K562 (cell line): ENCODE measurements around the gene LRRC8E. TPM values are rescaled to one million over a fixed set of nuclear protein-coding genes. Genes with fewer than 3 reads are reported as not detected.

Experiments used
- FOSL1 ChIP-seq: fragments of 200-800 bp; sonication (Bioruptor generic); conservative IDR thresholded peaks from 2 replicates; pipeline ENCODE4 v1.6.1; 2016; ENCODE audit warnings: missing genetic modification characterization, missing compliant biosample characterization
- HES1 ChIP-seq: fragments of 450-650 bp; IDR thresholded peaks from 2 replicates; pipeline ENCODE4 v1.6.1; 2016; ENCODE audit warnings: low read depth, mild to moderate bottlenecking, moderate library complexity
- KLF10 ChIP-seq: fragments of 250-450 bp; sonication (Bioruptor Pico); IDR thresholded peaks from 2 replicates; pipeline ENCODE4 v1.6.1; 2021; ENCODE audit warnings: matching md5 sums
- MYC ChIP-seq, 2 experiments: fragments of 250-450 bp in 1 of 2; sonication (Bioruptor Pico) in 1 of 2; IDR thresholded peaks; 2 replicates each; pipeline versions ENCODE4 v1.5.1 to v1.6.1; 2012 to 2021; ENCODE audit warnings: low read depth in 2 of 2, borderline replicate concordance in 1 of 2, improper control_type of control experiment in 1 of 2, low read length in 1 of 2, mild to moderate bottlenecking in 1 of 2, moderate library complexity in 1 of 2
- OTX1 ChIP-seq: fragments of 450-650 bp; formaldehyde crosslinking; IDR thresholded peaks from 2 replicates; pipeline ENCODE4 v1.4.0; 2022; ENCODE audit warnings: mild to moderate bottlenecking
- POLR2AphosphoS2 ChIP-seq: IDR thresholded peaks from 2 replicates; pipeline ENCODE4 v1.6.1; 2012; ENCODE audit warnings: low read length, improper control_type of control experiment
- RREB1 ChIP-seq: fragments of 250-450 bp; sonication (Bioruptor Pico); IDR thresholded peaks from 2 replicates; pipeline ENCODE4 v1.4.0; 2020
- STAG1 ChIP-seq: sonication (generic); formaldehyde crosslinking; IDR thresholded peaks from 2 replicates; pipeline ENCODE4 v1.5.0; 2020; ENCODE audit warnings: missing genetic modification reagents, borderline replicate concordance
- U2AF2 ChIP-seq: fragments of 200-400 bp; formaldehyde crosslinking; optimal IDR thresholded peaks from 2 replicates; pipeline ENCODE3; 2017; ENCODE audit warnings: low read depth, mild to moderate bottlenecking, low read length
- ZC3H4 ChIP-seq: sonication (generic); formaldehyde crosslinking; IDR thresholded peaks from 2 replicates; pipeline ENCODE4 v1.9.0; 2021; ENCODE audit warnings: missing genetic modification reagents, borderline replicate concordance
- ZNF239 ChIP-seq: fragments of 250-450 bp; sonication (Bioruptor Pico); IDR thresholded peaks from 2 replicates; pipeline ENCODE4 v1.4.0; 2020; ENCODE audit warnings: mild to moderate bottlenecking
- ZNF263 ChIP-seq: sonication (generic); formaldehyde crosslinking; IDR thresholded peaks from 2 replicates; pipeline ENCODE4 v1.8.0; 2022; ENCODE audit warnings: mild to moderate bottlenecking, missing genetic modification reagents, borderline replicate concordance
- polyA plus RNA-seq, 8 experiments: library from polyadenylated mRNA; depleted of rRNA in 4 of 8; stranded (reverse) in 5 of 8; unstranded in 3 of 8; fragments of >200 nt; fragmentation: Nextera tagmentation in 2 of 8; fragmentation: Illumina TruSeq in 1 of 8; extraction: Ambion mirVana in 2 of 8; extraction: Trizol in 1 of 8; gene quantifications; 2 replicates each; pipeline versions ENCODE4 v1.2.1 to v1.2.3, GENCODE V29; 2011 to 2014; ENCODE audit warnings: inconsistent platforms in 1 of 8, missing spikeins in 1 of 8
- total RNA-seq, 7 experiments: library from RNA; depleted of rRNA in 6 of 7; stranded (reverse); fragments of >200 nt in 6 of 7; fragmentation: Illumina TruSeq in 2 of 7; extraction: Trizol in 2 of 7; gene quantifications; 2 replicates each; pipeline versions ENCODE4 v1.2.1 to v1.2.3, GENCODE V29; 2011 to 2021; ENCODE audit warnings: low replicate concordance in 1 of 7
- TF ChIP-seq, protein P1 (sequence below): sonication (generic); formaldehyde crosslinking; IDR thresholded peaks from 2 replicates; pipeline ENCODE4 v1.8.0; 2022; ENCODE audit warnings: missing genetic modification reagents, mild to moderate bottlenecking, moderate library complexity, borderline replicate concordance
- TF ChIP-seq, protein P2 (sequence below): fragments of 450-650 bp; IDR thresholded peaks from 2 replicates; pipeline ENCODE4 v1.6.1; 2018; ENCODE audit warnings: mild to moderate bottlenecking, low read depth; ENCODE audit not compliant: partially characterized antibody
- TF ChIP-seq, protein P3 (sequence below): fragments of 450-650 bp; formaldehyde crosslinking; IDR thresholded peaks from 2 replicates; pipeline ENCODE4 v1.4.0; 2020; ENCODE audit warnings: mild to moderate bottlenecking, moderate library complexity

LRRC8E gene
- total and polyA plus RNA-seq, 9 of the 15 experiments (the other 6 are each of a cell fraction or from before 2014, with no cell fraction given) = 0.08 to 5.7 (median 3.5) TPM; not detected in 1

DNA sequence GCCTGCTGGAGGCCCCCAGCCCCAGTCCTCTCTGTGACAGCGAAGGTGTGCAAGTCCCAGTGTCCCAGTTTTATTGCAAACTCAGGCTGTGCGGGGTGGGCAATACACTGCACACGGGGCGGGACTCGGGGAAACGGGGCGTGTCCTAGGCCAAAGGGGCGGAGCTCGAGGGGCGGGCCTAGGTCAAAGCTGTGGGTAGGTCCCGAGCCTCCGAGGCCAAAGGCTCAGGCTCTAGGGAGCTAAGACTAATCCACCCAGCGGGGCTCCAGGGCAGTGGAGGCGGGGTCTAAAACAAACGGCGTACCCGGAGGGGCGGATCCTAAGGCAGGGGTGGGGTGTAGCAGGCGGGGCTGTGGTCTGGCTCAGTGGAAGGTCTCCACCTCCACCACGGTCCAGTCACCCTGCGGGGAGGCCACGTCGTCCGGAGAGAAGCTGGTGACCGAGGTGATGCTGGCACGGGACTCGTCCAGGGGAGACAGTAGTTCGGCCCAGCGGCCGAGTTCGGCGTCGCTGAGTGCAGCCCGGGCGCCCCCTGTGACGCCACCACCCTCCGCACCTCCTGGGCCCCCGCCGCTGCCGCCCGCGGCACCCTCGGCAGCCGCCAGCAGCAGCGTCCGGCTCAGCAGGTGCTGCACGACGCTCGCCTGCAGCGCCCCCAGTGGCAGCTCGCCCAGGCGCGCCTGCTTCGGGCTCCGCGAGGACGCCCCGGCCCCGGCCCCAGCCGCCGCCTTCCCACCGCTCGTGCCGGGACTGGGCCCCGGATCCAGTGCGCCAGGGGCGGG lies 19.4 kb upstream of the LRRC8E start (continued):
- TF ChIP-seq OTX1 (no peak), HES1 (no peak), U2AF2 (no peak), POLR2AphosphoS2 (no peak), ZC3H4 (CRISPR knock-in tag) (peak; percentile 68; the same call in 1 of the 2 replicates), ZNF239 (CRISPR knock-in tag) (no peak), KLF10 (CRISPR knock-in tag) (no peak), STAG1 (peak; percentile 58; the same call in 1 of the 2 replicates), FOSL1 (tag) (no peak), RREB1 (CRISPR knock-in tag) (0 out of 2 replicates have a peak, but pooled peaks have one; percentile 40), ZNF263 (CRISPR knock-in tag) (0 out of 2 replicates have a peak, but pooled peaks have one; percentile 24), MYC (IDR thresholded peaks at IDR 0.05; ENCODE audit: low read depth, low read length) (0 out of 2 replicates have a peak, but pooled peaks have one; percentile 60), MYC (CRISPR knock-in tag; IDR thresholded peaks at IDR 0.05; ENCODE audit: borderline replicate concordance, low read depth) (no peak)
- TF ChIP-seq, protein P1, sequence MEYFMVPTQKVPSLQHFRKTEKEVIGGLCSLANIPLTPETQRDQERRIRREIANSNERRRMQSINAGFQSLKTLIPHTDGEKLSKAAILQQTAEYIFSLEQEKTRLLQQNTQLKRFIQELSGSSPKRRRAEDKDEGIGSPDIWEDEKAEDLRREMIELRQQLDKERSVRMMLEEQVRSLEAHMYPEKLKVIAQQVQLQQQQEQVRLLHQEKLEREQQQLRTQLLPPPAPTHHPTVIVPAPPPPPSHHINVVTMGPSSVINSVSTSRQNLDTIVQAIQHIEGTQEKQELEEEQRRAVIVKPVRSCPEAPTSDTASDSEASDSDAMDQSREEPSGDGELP (CRISPR knock-in tag) = 0 out of 2 replicates have a peak, but pooled peaks have one; percentile 24
- TF ChIP-seq, protein P2, sequence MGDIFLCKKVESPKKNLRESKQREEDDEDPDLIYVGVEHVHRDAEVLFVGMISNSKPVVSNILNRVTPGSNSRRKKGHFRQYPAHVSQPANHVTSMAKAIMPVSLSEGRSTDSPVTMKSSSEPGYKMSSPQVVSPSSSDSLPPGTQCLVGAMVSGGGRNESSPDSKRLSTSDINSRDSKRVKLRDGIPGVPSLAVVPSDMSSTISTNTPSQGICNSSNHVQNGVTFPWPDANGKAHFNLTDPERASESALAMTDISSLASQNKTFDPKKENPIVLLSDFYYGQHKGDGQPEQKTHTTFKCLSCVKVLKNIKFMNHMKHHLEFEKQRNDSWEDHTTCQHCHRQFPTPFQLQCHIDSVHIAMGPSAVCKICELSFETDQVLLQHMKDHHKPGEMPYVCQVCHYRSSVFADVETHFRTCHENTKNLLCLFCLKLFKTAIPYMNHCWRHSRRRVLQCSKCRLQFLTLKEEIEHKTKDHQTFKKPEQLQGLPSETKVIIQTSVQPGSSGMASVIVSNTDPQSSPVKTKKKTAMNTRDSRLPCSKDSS = no peak
- TF ChIP-seq, protein P3, sequence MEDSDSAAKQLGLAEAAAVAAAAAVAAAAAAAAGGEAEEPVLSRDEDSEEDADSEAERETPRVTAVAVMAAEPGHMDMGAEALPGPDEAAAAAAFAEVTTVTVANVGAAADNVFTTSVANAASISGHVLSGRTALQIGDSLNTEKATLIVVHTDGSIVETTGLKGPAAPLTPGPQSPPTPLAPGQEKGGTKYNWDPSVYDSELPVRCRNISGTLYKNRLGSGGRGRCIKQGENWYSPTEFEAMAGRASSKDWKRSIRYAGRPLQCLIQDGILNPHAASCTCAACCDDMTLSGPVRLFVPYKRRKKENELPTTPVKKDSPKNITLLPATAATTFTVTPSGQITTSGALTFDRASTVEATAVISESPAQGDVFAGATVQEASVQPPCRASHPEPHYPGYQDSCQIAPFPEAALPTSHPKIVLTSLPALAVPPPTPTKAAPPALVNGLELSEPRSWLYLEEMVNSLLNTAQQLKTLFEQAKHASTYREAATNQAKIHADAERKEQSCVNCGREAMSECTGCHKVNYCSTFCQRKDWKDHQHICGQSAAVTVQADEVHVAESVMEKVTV (CRISPR knock-in tag) = no peak
